GM21723 (cell line): Measurements from ENCODE around the gene ALKBH2.

ENCODE experiments used
- ATAC-seq: cut with Tn5 transposase; IDR thresholded peaks from one replicate; pipeline ENCODE4 v1.9.1; 2021; ENCODE audit warnings: mild to moderate bottlenecking, moderate library complexity; ENCODE audit not compliant: unreplicated experiment

The ALKBH2 gene

GRCh38 chr12:109093022-109093918, at the start of gene ALKBH2:
Gene ALKBH2 (minus strand): TSS chr12:109093472. CDS start chr12:109092786, 686 bp downstream.
- ATAC-seq = peak; percentile 51

- no peak for ATAC-seq
Observed at GRCh38 chr12:109140560-109140959, 47.3 kb upstream of the ALKBH2 start.

GRCh38 chr12:109139791-109140190, 46.5 kb upstream of the ALKBH2 start:
- ATAC-seq = no peak

- no peak for ATAC-seq
Observed at GRCh38 chr12:109139360-109139759, 46.1 kb upstream of the ALKBH2 start.

GRCh38 chr12:109137055-109137454, 43.8 kb upstream of the ALKBH2 start:
- ATAC-seq = no peak

- no peak for ATAC-seq
Observed at GRCh38 chr12:109134186-109134917, 41.1 kb upstream of the ALKBH2 start.

- ATAC-seq = no peak
Observed at GRCh38 chr12:109131154-109132050, 38.1 kb upstream of the ALKBH2 start.

- no peak for ATAC-seq
Observed at GRCh38 chr12:109130297-109131153, 37.3 kb upstream of the ALKBH2 start.

- no peak for ATAC-seq
Observed at GRCh38 chr12:109127533-109128242, 34.4 kb upstream of the ALKBH2 start.

GRCh38 chr12:109126784-109127183, 33.5 kb upstream of the ALKBH2 start:
- no peak for ATAC-seq

- no peak for ATAC-seq
Observed at GRCh38 chr12:109125791-109126190, 32.5 kb upstream of the ALKBH2 start.

GRCh38 chr12:109124878-109125648, 31.8 kb upstream of the ALKBH2 start:
- no peak for ATAC-seq

GRCh38 chr12:109121346-109121880, 28.1 kb upstream of the ALKBH2 start:
- ATAC-seq = no peak

- ATAC-seq = no peak
Observed at GRCh38 chr12:109120557-109120956, 27.3 kb upstream of the ALKBH2 start.

GRCh38 chr12:109120095-109120494, 26.8 kb upstream of the ALKBH2 start:
- ATAC-seq = no peak

GRCh38 chr12:109116611-109116949, 23.3 kb upstream of the ALKBH2 start:
- ATAC-seq = no peak

- ATAC-seq = no peak
Observed at GRCh38 chr12:109115758-109116610, 22.7 kb upstream of the ALKBH2 start, which contains the start of gene ACACB. Gene ACACB (plus strand): TSS chr12:109116587. CDS start chr12:109139406, 22,819 bp downstream.

- no peak for ATAC-seq
Observed at GRCh38 chr12:109115404-109115757, 22.1 kb upstream of the ALKBH2 start.
